Keratinocyte (primary cell): Measurements from ENCODE around the gene CELF5. TPM values are rescaled to one million over a fixed set of nuclear protein-coding genes. Genes with fewer than 3 reads are reported as not detected.

Source experiments
- DNase-seq: peaks from one replicate; pipeline ENCODE4 v3.0.0-alpha.2; 2011; ENCODE audit warnings: low read depth, missing footprints, low spot score
- FAIRE-seq: peaks from 2 replicates; lab custom pipeline; 2011; peaks lifted over from hg19 to GRCh38; lab: Jason Lieb, UNC
- H2AFZ ChIP-seq: 2 replicates; pipeline ENCODE4 v1.6.0; 2012; ENCODE audit warnings: low read length, control low read depth, inconsistent platforms; ENCODE audit not compliant: control insufficient read depth
- H3K27ac ChIP-seq: 2 replicates; pipeline ENCODE4 v1.5.1; 2011; ENCODE audit warnings: low read length; ENCODE audit not compliant: control insufficient read depth, insufficient read depth
- H3K27me3 ChIP-seq: 3 replicates; pipeline ENCODE4 v1.6.0; 2011; ENCODE audit warnings: low read length; ENCODE audit not compliant: control insufficient read depth, insufficient read depth; ENCODE audit errors: extremely low read depth
- H3K36me3 ChIP-seq, 2 experiments: 2 replicates in 1 of 2; 3 replicates in 1 of 2; pipeline ENCODE4 v1.5.1; 2011; ENCODE audit warnings: low read length in 2 of 2, mild to moderate bottlenecking in 1 of 2; ENCODE audit not compliant: control insufficient read depth in 2 of 2, insufficient read depth in 2 of 2; ENCODE audit errors: extremely low read depth in 1 of 2
- H3K4me1 ChIP-seq: 3 replicates; pipeline ENCODE4 v1.5.1; 2011; ENCODE audit warnings: low read length; ENCODE audit not compliant: control insufficient read depth, insufficient read depth; ENCODE audit errors: extremely low read depth
- H3K4me2 ChIP-seq: 3 replicates; pipeline ENCODE4 v1.6.0; 2011; ENCODE audit warnings: low read depth, low read length; ENCODE audit not compliant: control insufficient read depth, insufficient read depth; ENCODE audit errors: extremely low read depth
- H3K4me3 ChIP-seq, 3 experiments: fragments of 200-600 bp in 1 of 3; sonication (generic) in 1 of 3; 2 replicates in 2 of 3; 3 replicates in 1 of 3; pipeline ENCODE4 v1.5.1; 2011 to 2016; ENCODE audit warnings: low read length in 3 of 3, mild to moderate bottlenecking in 3 of 3, control low read depth in 2 of 3, inconsistent platforms in 1 of 3, low read depth in 1 of 3, mixed read lengths in 1 of 3, mixed run types in 1 of 3, moderate library complexity in 1 of 3; ENCODE audit not compliant: control insufficient read depth in 2 of 3, insufficient read depth in 2 of 3; ENCODE audit errors: extremely low read depth in 1 of 3
- H3K79me2 ChIP-seq: 2 replicates; pipeline ENCODE4 v1.6.0; 2012; ENCODE audit warnings: low read length; ENCODE audit not compliant: control insufficient read depth, insufficient read depth
- H3K9ac ChIP-seq: 3 replicates; pipeline ENCODE4 v1.6.0; 2011; ENCODE audit warnings: low read length; ENCODE audit not compliant: control insufficient read depth, insufficient read depth; ENCODE audit errors: extremely low read depth
- H3K9me1 ChIP-seq: 3 replicates; pipeline ENCODE4 v1.6.0; 2011; ENCODE audit warnings: low read length; ENCODE audit not compliant: control insufficient read depth, insufficient read depth; ENCODE audit errors: extremely low read depth
- H3K9me3 ChIP-seq: 2 replicates; pipeline ENCODE4 v1.5.1; 2012; ENCODE audit warnings: low read depth, low read length; ENCODE audit not compliant: control insufficient read depth
- H4K20me1 ChIP-seq: 3 replicates; pipeline ENCODE4 v1.6.0; 2011; ENCODE audit warnings: low read length; ENCODE audit not compliant: control insufficient read depth, insufficient read depth; ENCODE audit errors: extremely low read depth
- CTCF ChIP-seq, 3 experiments: IDR thresholded peaks in 1 of 3; conservative IDR thresholded peaks in 1 of 3; optimal IDR thresholded peaks in 1 of 3; 2 replicates in 2 of 3; 3 replicates in 1 of 3; pipeline versions ENCODE3 to v1.5.1; 2011; ENCODE audit warnings: low read length in 3 of 3, mild to moderate bottlenecking in 3 of 3, moderate library complexity in 2 of 3, control low read depth in 1 of 3, inconsistent platforms in 1 of 3; ENCODE audit not compliant: insufficient read depth in 2 of 3; ENCODE audit errors: extremely low read depth in 1 of 3
- EZH2 ChIP-seq: IDR thresholded peaks from one replicate; pipeline ENCODE4 v1.6.1; 2012; ENCODE audit warnings: inconsistent platforms, mild to moderate bottlenecking, low read length, moderate library complexity
- dilution Hi-C: fragments of 300-500 bp; cut with MboI; formaldehyde crosslinking; loops from one replicate; pipeline ENCODE4 v1.7.0; 2020; ENCODE audit warnings: low sequenced_read_pairs; ENCODE audit not compliant: extremely low pct_ligation_motif_present
- polyA plus RNA-seq, 5 experiments: library from polyadenylated mRNA; depleted of rRNA in 3 of 5; stranded (reverse) in 3 of 5; stranded (forward) in 1 of 5; unstranded in 1 of 5; fragments of >200 nt; gene quantifications; 1 replicate in 1 of 5; 2 replicates in 3 of 5; 3 replicates in 1 of 5; pipeline versions ENCODE4 v1.2.1 to v1.2.3, GENCODE V29; 2011 to 2012; ENCODE audit warnings: missing spikeins in 2 of 5, low read depth in 1 of 5, low replicate concordance in 1 of 5

Gene CELF5
- polyA plus RNA-seq, 1 donor (not counting 4 experiments of a cell fraction or from before 2014, with no cell fraction given), result 0.04 TPM

- Histone ChIP-seq H3K4me2 (peak overlapping the region; percentile 19), H2AFZ (no peak overlapping the region), H3K36me3 (no peaks in the 10 kb centered on the region), H3K27me3 (peaks cover 21% of the 10 kb centered on the region), H3K9me3 (no peaks in the 10 kb centered on the region), H4K20me1 (no peaks in the 10 kb centered on the region), H3K9ac (no peak overlapping the region), H3K79me2 (no peaks in the 10 kb centered on the region), H3K4me3 (no peak overlapping the region), H3K4me1 (peaks cover 11% of the 10 kb centered on the region), H3K9me1 (no peaks in the 10 kb centered on the region), H3K27ac (no peak overlapping the region)
- FAIRE-seq (no peak), DNase-seq (no peak)
- no peak for TF ChIP-seq CTCF (optimal IDR thresholded peaks at IDR 0.05 in 1 of 3, IDR thresholded peaks at IDR 0.05 in 1 of 3, conservative IDR thresholded peaks at IDR 0.05 in 1 of 3; ENCODE audit: extremely low read depth in 1 of 3, insufficient read depth in 2 of 3, low read length in 3 of 3)
- TF ChIP-seq EZH2, result no peak
- dilution Hi-C loops, result no loop called here
Measured at GRCh38 chr19:3335431-3336350, 111.2 kb downstream of the CELF5 start.

DNA sequence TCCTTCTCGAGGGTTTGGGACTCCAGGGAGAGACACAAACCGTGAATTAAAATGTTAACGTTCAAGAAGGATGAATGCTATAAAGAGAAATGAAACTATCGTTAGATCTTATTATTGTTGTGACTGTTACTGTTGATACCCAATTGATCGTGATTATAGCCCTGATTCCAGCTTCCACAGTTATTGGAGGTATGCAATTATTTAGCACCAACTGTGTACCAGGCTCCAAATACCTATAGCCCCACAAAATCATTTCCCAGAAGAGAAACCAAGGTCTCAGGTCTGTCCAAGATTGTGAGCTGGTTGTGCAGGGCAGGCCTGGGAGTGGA, 111.9 kb downstream of the CELF5 start:
- no peaks in the 10 kb centered on the region for H4K20me1 ChIP-seq
- no peak overlapping the region for H3K9ac ChIP-seq
- H3K4me2 ChIP-seq, result peak overlapping the region; percentile 19
- H2AFZ ChIP-seq, result peak overlapping the region; percentile 56
- FAIRE-seq (no peak), DNase-seq (no peak)
- dilution Hi-C loops, result no loop called here
- peaks cover 11% of the 10 kb centered on the region for H3K4me1 ChIP-seq
- H3K9me1 ChIP-seq, result no peaks in the 10 kb centered on the region
- H3K4me3 ChIP-seq, result no peak overlapping the region
- H3K27me3 ChIP-seq, result peaks cover 15% of the 10 kb centered on the region
- no peak overlapping the region for H3K27ac ChIP-seq
- no peaks in the 10 kb centered on the region for H3K79me2 ChIP-seq
- H3K9me3 ChIP-seq, result no peaks in the 10 kb centered on the region
- no peaks in the 10 kb centered on the region for H3K36me3 ChIP-seq
- TF ChIP-seq EZH2, result no peak
- no peak for TF ChIP-seq CTCF (optimal IDR thresholded peaks at IDR 0.05 in 1 of 3, IDR thresholded peaks at IDR 0.05 in 1 of 3, conservative IDR thresholded peaks at IDR 0.05 in 1 of 3; ENCODE audit: extremely low read depth in 1 of 3, insufficient read depth in 2 of 3, low read length in 3 of 3)
